NCI-H2081 (cell line): Measurements from ENCODE around the gene HOXA1.

ENCODE experiments used
- DNase-seq, 2 experiments: peaks; one replicate each; lab custom pipeline; 2025; lab: John Stamatoyannopoulos, UW

HOXA1 gene

DNA sequence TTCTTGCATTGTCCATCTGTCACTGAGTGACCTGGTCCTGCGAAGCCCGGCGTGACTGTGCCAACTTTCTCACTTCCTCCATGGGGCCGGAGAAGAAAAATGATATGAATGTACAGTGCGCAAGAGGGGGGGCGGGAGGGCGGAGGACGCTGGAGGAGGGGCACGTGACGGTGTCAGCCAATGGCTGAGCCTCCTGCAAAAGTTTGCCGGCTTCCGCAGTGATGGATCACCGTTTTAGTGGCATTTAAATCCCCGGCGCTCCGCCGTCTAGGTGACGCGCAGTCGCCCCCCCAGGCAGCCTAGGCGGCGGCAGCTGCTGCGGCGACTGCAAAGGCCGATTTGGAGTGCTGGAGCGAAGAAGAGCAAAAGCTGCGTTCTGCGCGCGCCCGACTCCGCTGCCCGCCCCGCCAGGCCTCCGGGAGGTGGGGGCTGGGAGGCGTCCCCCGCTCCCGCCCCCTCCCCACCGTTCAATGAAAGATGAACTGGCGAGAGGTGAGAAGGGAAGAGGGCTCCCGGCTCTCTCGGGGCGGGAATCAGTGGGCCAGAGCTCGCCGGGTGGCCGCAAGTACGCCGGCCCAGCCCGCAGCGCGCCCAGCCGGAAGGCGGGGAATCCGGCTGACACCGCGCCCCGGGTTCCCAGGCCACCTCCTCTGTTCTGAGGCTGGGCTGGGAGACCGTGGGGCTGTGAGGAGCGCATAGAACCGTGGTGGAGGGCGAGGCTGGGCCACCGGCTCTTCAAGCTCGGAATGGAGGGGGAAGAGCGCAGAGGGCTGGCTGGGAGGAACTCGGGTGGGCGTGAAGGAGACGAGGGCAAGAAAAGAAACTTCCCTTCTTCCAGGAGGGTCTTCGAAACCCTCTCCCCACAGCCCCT, at the start of gene HOXA1:
TSS of gene HOXA1 (minus strand) at position 104 of the 871 bp plus-strand sequence. CDS start at position 16, 88 bp downstream.
- DNase-seq, result peak; percentile 93 to 95

DNA sequence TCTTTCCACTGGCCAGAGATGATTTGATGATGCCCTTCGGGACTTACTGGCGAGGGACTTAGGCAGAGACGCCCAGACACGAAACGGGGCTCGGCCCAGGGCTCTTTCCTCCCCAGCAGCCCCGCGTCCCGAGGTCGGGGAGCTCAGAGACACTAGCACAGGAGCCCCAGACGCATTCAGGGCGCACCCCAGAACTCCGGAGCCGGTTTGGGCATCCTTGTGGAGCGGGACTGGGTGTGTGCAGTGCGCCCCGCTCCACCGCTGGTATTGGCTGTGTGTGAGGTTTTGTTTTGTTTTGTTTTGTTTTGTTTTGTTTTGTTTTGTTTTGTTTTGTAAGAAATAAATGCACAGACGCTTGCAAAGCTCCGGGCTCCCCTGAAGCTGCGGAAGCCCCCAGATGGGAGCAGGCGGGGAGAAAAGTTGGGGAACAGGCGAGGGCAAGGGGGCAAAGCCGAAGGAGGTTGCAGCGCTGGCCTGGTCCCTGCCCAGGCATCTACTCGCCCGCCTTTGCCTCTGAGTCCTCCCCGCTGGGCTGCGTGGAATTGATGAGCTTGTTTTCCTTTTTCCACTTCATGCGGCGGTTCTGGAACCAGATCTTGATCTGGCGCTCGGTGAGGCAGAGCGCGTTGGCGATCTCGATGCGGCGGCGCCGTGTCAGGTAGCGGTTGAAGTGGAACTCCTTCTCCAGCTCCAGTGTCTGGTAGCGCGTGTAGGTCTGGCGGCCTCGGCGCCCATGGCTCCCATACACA, 49.5 kb upstream of the HOXA1 start:
- DNase-seq, result no peak

DNA sequence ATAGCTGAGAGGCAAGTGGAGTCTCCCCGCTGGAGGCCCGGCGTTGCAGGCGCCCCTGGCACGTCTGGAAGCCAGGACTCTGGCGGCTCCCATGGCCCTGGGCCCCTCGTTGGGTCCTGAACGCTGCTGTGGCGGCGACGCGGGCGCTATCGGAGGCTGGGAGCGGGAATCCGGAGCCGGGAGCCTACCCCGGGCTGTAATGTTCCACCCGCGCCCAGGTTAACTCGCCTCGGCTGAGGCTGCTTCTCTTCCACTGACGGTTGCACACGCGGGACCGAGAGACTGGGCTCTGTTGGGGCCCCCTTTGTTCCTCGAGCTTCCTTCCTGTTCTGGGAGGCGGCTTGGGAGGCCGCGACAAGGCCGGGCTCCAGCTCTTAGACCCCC, 49.0 kb upstream of the HOXA1 start:
- DNase-seq, result no peak

DNA sequence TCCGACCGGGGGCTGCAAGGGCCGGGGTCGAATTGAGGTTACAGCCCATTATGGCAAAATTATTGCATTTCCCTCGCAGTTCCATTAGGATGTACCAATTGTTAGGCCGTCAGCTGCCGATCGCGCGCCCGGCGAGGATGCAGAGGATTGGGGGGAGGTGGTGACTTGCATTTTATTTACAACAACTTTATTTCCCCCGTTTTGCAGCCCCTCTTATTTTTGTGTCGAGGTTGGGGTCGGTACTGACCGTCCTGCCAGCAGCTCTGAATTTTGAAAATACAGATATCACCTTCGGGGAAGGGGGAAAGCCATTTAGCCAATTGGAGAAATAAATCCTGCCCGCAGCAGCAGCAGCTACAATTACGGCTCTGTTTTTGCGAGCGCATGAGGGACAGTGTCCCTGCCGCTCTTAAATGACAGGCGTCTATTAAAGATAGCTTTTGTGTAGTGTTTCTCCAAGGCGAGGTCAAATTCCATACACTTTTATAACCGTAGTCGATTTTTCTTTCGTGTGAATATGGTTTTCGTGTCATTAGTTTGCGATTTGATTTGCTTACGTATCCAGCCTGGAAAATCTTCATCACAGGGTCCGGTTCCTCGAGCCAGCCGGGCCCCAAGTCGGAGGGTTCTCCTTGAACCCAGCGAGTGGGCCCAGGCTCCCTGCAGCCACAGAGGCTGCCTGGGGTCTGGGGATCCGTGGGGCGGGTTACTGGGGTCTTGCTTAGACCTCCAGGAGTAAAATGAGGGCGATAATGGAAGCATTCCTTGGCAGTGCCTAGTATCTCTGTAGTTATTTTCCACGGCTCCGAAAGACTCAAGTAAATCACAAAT, 48.4 kb upstream of the HOXA1 start:
- DNase-seq, result no peak

DNA sequence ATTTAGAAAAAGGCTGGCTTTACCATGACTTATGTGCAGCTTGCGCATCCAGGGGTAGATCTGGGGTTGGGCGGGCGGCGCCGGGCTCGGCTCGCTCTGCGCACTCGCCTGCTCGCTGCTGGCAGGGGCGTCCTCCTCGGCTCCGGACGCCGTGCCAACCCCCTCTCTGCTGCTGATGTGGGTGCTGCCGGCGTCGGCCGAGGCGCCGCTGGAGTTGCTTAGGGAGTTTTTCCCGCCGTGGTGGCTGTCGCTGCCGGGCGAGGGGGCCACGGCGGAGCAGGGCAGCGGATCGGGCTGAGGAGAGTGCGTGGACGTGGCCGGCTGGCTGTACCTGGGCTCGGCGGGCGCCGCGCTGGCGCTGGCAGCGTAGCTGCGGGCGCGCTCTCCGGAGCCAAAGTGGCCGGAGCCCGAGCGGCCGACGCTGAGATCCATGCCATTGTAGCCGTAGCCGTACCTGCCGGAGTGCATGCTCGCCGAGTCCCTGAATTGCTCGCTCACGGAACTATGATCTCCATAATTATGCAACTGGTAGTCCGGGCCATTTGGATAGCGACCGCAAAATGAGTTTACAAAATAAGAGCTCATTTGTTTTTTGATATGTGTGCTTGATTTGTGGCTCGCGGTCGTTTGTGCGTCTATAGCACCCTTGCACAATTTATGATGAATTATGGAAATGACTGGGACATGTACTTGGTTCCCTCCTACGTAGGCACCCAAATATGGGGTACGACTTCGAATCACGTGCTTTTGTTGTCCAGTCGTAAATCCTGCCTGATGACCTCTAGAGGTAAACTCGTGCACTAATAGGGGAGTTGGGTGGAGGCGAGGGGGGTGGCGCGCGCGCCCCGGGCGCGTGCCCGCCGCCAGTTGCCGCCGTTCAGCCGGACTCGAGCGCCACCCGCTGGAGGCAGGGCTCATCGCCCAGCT, 47.5 kb upstream of the HOXA1 start, which contains the start of gene HOXA5:
TSS of gene HOXA5 (minus strand) at position 659 of the 927 bp plus-strand sequence. CDS start at position 585, 74 bp downstream.
- no peak for DNase-seq

DNA sequence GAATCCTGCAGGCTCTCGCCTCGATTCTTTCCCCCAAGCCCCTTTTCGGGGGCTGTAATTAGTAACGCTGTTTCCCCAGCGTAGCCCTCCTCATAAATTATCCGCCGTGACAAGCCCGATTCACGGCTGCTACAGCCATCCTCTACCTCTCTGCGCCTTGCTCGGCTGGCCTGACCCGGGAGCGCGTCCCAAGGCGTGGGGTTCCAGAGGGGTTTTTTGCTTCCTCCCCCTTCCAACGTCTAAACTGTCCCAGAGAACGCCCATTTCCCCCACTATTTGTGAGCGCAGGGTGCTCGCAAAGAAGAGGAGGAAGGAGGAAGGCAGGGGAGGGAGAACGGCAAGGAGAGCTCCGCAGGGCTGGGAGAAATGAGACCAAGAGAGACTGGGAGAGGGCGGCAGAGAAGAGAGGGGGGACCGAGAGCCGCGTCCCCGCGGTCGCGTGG, 46.8 kb upstream of the HOXA1 start:
- DNase-seq, result no peak

DNA sequence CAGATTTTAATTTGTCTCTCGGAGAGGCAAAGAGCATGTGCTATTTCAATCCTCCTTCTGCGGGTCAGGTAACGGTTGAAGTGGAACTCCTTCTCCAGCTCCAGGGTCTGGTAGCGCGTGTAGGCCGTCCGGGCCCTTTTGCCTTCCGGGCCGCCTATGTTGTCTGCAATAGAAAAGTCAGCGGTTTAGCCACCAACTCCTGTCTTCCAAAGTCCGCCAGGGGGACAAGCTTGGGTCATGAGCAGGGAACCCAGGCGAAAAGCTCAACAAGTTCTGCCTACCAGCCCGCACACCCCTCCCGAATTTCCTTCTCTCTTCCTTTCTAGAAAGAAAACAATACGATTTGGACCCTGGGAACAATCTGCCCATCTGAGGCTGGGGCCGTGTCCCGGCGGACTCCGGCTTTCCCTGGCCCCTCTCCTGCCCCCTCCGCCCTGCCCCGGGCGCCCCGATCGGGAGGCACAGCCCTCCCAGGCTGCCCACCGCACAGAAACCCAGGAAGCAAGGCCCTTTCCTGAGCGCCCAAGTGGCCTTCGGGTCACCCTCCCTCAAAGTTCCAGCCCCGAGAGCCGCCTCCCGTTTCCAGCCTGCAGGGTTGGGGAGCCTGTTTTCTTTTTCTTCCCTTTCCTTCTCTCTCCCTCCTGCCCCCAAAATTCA, 46.3 kb upstream of the HOXA1 start:
- DNase-seq, result no peak

DNA sequence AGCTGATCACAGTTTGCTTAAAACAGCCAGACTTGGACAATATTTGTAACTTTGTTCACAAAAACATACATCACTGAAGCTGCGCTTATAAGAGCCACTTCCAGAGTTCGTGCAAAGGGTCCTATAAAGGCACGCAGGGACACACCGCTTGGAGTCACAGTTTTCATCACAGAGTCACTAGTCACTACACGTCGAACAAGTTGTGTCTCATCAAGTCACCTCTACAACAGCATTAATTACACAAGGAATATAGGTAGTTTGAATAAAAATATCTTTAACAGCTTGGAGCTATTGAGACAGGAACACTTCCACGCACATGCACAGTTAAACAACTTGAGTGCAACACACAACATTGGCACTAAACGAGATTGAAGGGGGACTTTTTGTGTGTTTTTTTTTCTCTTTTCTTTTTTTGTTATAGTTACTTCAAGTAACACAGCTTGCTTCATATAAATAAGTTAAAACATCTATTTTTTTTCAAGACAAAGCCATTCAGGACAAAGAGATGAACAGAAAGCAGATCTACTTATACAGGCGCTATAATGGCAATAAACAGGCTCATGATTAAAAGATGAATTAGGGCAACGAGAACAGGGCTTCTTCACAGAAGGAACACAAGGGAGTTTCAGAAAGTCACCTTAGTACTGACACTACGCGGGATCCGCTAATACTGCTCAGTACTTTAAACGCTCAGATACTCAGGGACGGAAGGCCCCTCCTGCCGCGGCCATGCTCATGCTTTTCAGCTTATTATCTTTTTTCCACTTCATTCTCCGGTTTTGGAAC, 45.5 kb upstream of the HOXA1 start:
- DNase-seq, result no peak

DNA sequence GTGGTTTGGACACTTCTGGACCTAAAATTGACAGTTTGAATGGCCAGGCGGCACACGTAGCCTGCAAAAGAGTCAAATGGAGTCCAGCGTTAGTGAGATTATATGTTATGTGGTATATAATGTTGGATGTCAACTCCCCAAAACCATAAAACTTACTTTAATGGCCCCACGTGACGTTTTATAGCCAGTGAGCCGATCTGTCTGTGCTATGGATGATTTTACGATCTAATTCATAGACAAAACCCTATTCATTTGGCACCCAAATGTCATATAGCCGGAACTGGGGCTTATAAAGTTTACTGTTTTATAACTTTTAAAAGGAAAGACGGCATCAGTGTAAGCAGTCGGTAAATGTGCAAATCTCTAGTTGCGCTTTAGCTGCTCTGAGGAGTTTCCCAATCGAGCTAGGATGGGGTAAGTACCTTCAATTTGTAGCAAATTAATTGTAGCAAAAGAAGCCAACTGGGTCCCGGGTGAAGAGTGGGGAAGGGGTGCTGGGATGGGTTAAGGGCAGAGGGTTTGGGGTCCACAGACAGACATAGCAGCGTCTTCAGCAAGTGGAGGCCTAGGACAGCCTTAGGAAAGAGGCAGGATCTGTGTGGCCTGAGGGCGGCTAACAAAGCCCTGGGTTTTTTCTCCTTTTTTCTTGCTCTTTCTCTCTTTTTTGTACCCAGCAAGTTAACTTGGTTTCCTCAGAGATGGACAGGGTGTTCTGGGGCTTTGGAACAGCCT, 44.5 kb upstream of the HOXA1 start:
- DNase-seq, result no peak

DNA sequence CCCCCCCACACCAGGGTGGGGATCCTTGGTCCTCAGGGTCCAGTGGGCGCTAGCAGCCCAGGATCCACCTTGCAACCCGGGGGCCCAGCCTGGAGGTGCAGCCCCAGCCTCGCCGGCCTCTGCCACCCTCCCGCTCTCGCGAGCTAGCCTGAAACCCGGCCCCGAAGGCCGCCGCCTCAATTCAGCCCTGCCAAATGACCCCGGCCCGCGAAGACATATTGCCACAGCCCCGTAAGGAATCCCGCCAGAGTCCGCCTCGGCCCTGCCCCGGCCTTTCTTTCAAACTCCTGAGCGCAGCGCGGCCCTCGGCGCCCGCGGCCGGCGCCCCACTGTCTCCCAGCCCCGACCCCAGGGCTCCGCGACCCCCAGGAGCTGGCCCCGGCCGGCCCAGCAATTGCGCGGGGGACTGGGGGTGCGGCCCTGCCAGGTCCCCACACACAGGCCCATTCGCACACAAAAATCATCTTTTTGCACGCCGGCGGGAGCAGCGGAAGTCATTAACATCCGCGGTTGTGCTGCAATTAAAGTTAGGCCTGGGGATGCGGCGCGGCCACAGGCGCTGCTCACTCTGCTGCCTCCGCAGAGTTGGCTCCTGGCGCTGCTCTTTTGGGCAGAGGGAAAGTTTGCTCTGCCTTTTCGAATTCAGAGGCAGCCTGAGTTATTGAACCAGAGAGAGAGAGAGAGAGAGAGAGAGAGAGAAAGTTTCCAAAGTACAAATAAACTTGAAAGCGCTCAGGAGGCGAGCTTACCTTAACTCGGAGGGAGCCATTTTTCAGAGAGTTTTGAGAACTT, 43.7 kb upstream of the HOXA1 start:
- no peak for DNase-seq

DNA sequence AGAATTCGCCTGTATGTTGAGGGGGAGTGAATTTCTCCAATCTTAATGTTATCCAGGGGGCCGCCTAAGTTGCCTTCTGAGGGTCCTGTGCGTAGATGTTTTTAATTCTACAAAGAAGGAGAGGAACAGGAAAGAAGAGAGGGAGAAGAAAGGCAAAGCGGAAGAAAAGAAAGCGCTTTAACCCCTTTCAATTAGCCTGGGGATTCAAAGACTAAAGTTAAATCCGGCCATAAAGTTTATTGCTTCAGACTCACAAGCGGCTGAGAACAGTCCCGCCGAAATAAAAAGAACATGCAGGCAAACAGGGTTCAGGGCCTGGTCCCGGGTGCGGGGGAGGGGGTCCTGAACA, 43.2 kb upstream of the HOXA1 start:
- no peak for DNase-seq

DNA sequence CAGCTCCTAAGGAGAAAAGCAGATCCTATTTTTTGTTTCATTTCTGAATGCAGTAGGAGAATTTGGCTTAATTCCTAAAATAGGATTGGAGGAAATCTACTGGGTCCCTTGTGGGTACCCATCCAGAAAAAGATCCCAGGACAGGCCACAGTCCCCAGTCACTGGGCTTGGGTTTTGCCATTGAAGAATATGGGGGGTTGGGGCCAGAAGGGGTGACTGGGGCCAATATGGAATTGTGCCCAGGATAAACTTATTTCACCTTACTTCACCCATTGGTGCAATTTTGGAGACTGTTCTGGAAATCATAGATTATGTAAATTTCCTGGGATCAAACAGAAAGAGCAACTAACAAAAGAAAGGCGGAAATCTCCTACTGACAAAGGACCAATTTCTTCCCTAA, 42.7 kb upstream of the HOXA1 start:
- no peak for DNase-seq

DNA sequence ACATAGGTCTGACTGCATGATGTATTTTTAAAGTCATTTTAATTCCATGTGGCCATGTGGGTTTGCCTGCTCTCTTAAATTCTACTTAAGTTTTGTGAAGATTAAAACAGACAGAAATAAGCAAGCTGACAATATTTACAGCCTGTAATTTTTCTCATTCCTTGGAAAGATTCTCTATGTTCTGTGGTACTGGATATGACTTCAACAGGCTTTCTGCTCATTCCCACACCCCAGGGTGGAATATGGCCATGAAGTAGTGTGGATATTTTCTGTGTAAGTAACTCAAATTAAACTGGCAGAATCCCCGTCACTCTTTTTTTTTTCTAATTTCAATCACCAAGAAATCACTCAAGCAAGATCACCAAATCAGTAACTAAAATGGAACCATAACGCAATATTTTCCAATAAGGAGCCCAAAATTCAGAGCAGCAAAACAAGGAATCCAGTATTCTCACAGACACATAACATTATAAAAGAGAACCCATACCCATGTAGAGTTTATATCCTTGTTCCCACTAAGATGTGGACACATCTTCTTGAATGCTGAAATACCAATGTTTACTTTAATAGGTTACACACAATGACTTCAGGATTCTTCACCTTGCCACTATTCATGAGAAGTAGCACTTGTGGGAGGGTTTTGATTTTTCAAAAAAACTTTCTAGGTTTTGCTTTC, 42.0 kb upstream of the HOXA1 start:
- DNase-seq, result no peak

DNA sequence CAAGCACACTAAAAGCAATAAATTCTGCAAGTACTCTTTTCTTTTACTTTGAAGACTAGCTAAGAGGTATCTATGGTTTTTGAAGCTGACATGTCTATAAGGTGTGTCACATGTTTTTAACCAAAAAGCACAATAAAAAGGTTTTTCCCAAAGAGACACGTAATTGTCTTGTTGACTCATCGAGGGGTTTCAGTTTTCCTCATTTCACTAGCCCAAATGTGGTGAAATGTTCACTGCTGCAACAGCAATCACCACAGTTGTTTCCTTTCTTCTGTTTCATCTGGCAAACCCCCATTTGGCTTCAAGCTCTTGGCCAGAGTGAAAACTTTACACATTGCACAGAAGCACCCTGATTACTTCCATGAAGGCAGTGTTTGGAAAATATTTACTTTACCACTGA, 38.6 kb upstream of the HOXA1 start:
- no peak for DNase-seq

DNA sequence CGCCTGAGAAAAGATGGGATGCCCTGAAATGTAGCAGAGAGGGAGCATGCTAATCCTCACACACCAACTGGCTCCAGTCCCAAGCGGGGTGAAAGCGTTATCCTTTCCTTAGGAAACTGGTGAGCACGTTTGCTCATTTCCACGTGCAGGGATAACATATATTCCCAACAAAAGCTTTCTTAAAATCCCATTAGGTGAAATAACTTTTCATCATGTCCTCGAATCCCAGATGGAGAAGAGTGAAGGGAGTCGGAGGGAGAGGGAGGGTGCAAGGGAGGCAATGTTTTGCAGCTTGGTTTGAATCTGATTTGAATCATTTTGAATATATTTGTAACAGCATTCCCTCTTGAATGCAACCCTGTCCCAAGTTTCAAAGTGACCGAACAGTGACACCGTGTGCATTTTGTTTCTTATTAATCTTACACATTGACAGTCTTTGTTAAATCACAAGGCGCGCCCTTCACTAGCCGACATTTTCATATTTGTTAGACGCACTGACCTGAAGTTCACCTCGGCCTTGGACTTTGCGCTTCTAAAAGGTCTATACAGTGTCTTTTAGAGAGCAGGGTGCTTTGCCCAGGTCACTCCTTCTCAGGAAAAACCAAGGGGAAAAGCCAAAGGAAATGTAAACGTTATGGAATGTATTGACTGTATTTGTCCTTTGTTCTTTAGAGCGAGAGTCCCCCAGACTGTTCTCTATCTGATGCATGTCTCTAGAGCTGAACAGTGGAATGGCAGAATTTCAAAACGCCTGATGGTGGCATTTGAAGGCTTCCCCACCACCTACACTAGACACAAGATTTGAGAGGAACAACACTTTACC, 37.8 kb upstream of the HOXA1 start:
- no peak for DNase-seq

DNA sequence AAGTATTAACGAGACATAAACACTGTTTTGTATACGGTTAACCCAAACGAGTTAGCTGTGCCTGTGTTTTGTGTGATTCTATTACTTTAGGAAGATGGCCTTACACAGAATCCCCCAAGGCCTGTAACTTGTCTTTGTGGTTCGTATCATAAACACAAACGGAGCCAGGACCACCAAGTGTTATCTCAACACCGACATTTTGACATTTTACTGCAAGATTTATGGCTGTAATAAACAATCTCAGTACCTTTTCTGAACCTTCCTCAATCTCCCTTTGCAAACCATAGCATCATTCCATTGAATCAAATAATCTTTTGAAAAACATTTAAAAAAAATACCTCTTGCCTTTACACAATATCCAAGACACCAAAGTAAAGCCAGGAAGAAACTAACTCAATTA, 37.2 kb upstream of the HOXA1 start:
- DNase-seq, result no peak

DNA sequence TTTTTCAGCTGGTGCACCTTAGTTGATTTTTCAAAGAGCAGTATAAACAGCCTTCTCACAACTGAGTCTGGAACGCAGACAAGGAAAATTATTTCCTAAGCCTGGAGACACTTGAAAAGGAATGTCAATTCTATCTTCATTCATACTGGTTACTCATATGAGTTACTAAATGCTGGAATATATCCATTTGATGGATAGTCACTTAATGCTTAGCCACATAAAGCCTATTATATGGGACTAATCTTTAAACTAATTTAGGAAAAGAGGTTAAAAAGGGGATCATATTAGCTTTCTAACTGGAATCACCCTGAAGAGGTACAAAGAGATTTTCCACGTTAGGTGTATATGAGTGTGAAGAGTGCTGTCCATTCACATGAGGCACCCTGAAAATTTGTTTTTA, 36.4 kb upstream of the HOXA1 start:
- DNase-seq, result no peak
